OCI-LY1 (cell line): Measurements from ENCODE around the gene VSIG8.

ENCODE experiments used
- CTCF ChIP-seq: fragments of 200-600 bp; sonication (generic), shearing (Covaris generic); IDR thresholded peaks from 2 replicates; pipeline ENCODE4 v1.5.1; 2017; ENCODE audit warnings: mild to moderate bottlenecking, antibody characterized with exemption, low read length, moderate library complexity, mixed read lengths
- EZH2 ChIP-seq: fragments of 200-600 bp; sonication (generic), shearing (Covaris generic); IDR thresholded peaks from 2 replicates; pipeline ENCODE4 v1.8.0; 2017; ENCODE audit warnings: borderline replicate concordance, mixed run types, mild to moderate bottlenecking, antibody characterized with exemption, low read length, moderate library complexity, mixed read lengths

GRCh38 chr1:159860456-159860855 is 2.0 kb downstream of the VSIG8 start:
- TF ChIP-seq CTCF (no peak), EZH2 (no peak)
